OCI-LY1 (cell line): ENCODE measurements around the gene SEC16A.

ENCODE experiments used
- H2AFZ ChIP-seq: fragments of 200-600 bp; sonication (generic), shearing (Covaris generic); 2 replicates; pipeline ENCODE4 v1.6.0; 2014; ENCODE audit warnings: antibody characterized with exemption, mild to moderate bottlenecking, low read length
- H3F3A ChIP-seq: fragments of 200-600 bp; sonication (generic), shearing (Covaris generic); 2 replicates; pipeline ENCODE4 v1.6.0; 2014; ENCODE audit warnings: mild to moderate bottlenecking, antibody characterized with exemption, low read length, moderate library complexity; ENCODE audit not compliant: insufficient read depth
- H3K27ac ChIP-seq: fragments of 200-600 bp; sonication (generic); 2 replicates; pipeline ENCODE4 v1.5.1; 2014; ENCODE audit warnings: low read length, mixed run types, mild to moderate bottlenecking, low read depth; ENCODE audit not compliant: poor library complexity, severe bottlenecking
- H3K27me3 ChIP-seq: fragments of 200-600 bp; sonication (generic); 2 replicates; pipeline ENCODE4 v1.6.0; 2014; ENCODE audit warnings: antibody characterized with exemption, mild to moderate bottlenecking, low read length, moderate library complexity; ENCODE audit not compliant: insufficient read depth
- H3K36me3 ChIP-seq: fragments of 200-600 bp; sonication (generic); 2 replicates; pipeline ENCODE4 v1.6.1; 2014; ENCODE audit warnings: mild to moderate bottlenecking, antibody characterized with exemption, low read length, moderate library complexity, mixed read lengths; ENCODE audit not compliant: insufficient read depth
- H3K4me1 ChIP-seq: fragments of 200-600 bp; sonication (generic); 2 replicates; pipeline ENCODE4 v1.5.1; 2014; ENCODE audit warnings: mild to moderate bottlenecking, low read length, moderate library complexity; ENCODE audit not compliant: insufficient read depth, severe bottlenecking
- H3K4me2 ChIP-seq: fragments of 200-600 bp; sonication (generic), shearing (Covaris generic); 2 replicates; pipeline ENCODE4 v1.6.1; 2014; ENCODE audit warnings: low read length
- H3K4me3 ChIP-seq: fragments of 200-600 bp; sonication (generic); 2 replicates; pipeline ENCODE4 v1.5.1; 2014; ENCODE audit warnings: low read length, low read depth, mild to moderate bottlenecking, mixed read lengths; ENCODE audit not compliant: poor library complexity, severe bottlenecking
- H3K79me2 ChIP-seq: fragments of 200-600 bp; shearing (Covaris generic); 2 replicates; pipeline ENCODE4 v1.6.1; 2016; ENCODE audit warnings: mixed run types, low read length, mixed read lengths; ENCODE audit not compliant: insufficient read depth
- H3K9ac ChIP-seq: fragments of 200-600 bp; sonication (generic), shearing (Covaris generic); 2 replicates; pipeline ENCODE4 v1.6.1; 2014; ENCODE audit warnings: mild to moderate bottlenecking, low read length, mixed read lengths
- H3K9me2 ChIP-seq: fragments of 200-600 bp; sonication (generic), shearing (Covaris generic); 2 replicates; pipeline ENCODE4 v1.6.1; 2014; ENCODE audit warnings: low read depth, mild to moderate bottlenecking, low read length, mixed read lengths
- H3K9me3 ChIP-seq: fragments of 200-600 bp; shearing (Covaris generic); 2 replicates; pipeline ENCODE4 v1.6.1; 2014; ENCODE audit warnings: low read length, mixed read lengths
- H4K20me1 ChIP-seq: fragments of 200-600 bp; sonication (generic), shearing (Covaris generic); 2 replicates; pipeline ENCODE4 v1.6.0; 2016; ENCODE audit warnings: mild to moderate bottlenecking, low read length; ENCODE audit not compliant: insufficient read depth
- EZH2 ChIP-seq: fragments of 200-600 bp; sonication (generic), shearing (Covaris generic); IDR thresholded peaks from 2 replicates; pipeline ENCODE4 v1.8.0; 2017; ENCODE audit warnings: borderline replicate concordance, mixed run types, mild to moderate bottlenecking, antibody characterized with exemption, low read length, moderate library complexity, mixed read lengths
- TF ChIP-seq, protein P1 (sequence below): fragments of 200-600 bp; sonication (generic), shearing (Covaris generic); IDR thresholded peaks from 2 replicates; pipeline ENCODE4 v1.5.1; 2017; ENCODE audit warnings: mild to moderate bottlenecking, antibody characterized with exemption, low read length, moderate library complexity, mixed read lengths

Gene SEC16A

DNA sequence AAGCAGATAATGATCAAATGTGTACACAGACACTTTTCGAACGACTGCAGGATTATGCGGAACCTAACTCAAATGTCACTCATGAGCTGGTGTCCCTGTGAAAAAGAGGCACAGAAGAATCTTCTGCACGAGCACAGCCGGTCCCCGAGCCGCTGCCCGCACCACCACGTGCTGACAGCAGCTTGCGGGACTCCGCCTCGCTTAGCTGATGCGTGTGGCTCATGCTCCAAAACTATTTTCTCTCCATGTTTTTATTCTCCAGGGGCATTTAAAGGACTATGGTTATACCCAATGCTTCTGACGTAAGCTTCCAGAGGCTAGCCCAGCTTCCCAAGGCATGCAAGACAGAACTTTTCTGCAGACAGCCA lies 9.5 kb downstream of the SEC16A start:
- H3K27me3 ChIP-seq = no peaks in the 10 kb centered on the region
- no peak overlapping the region for H3K4me3 ChIP-seq
- H3K27ac ChIP-seq = no peak overlapping the region
- no peak overlapping the region for H2AFZ ChIP-seq
- peaks cover 94% of the 10 kb centered on the region for H3K36me3 ChIP-seq
- H3K79me2 ChIP-seq = peaks cover 4% of the 10 kb centered on the region
- no peaks in the 10 kb centered on the region for H4K20me1 ChIP-seq
- no peaks in the 10 kb centered on the region for H3F3A ChIP-seq
- no peaks in the 10 kb centered on the region for H3K9me2 ChIP-seq
- no peaks in the 10 kb centered on the region for H3K9me3 ChIP-seq
- H3K4me1 ChIP-seq = no peaks in the 10 kb centered on the region
- TF ChIP-seq, protein P1, sequence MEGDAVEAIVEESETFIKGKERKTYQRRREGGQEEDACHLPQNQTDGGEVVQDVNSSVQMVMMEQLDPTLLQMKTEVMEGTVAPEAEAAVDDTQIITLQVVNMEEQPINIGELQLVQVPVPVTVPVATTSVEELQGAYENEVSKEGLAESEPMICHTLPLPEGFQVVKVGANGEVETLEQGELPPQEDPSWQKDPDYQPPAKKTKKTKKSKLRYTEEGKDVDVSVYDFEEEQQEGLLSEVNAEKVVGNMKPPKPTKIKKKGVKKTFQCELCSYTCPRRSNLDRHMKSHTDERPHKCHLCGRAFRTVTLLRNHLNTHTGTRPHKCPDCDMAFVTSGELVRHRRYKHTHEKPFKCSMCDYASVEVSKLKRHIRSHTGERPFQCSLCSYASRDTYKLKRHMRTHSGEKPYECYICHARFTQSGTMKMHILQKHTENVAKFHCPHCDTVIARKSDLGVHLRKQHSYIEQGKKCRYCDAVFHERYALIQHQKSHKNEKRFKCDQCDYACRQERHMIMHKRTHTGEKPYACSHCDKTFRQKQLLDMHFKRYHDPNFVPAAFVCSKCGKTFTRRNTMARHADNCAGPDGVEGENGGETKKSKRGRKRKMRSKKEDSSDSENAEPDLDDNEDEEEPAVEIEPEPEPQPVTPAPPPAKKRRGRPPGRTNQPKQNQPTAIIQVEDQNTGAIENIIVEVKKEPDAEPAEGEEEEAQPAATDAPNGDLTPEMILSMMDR = no peak
- no peak overlapping the region for H3K4me2 ChIP-seq
- no peak overlapping the region for H3K9ac ChIP-seq

- Histone ChIP-seq H3K79me2 (no peaks in the 10 kb centered on the region), H3K9ac (no peak overlapping the region), H4K20me1 (no peaks in the 10 kb centered on the region), H3K4me1 (no peaks in the 10 kb centered on the region), H3K27me3 (no peaks in the 10 kb centered on the region), H3K9me2 (no peaks in the 10 kb centered on the region), H3K36me3 (peaks cover 98% of the 10 kb centered on the region), H3K27ac (no peak overlapping the region), H3K9me3 (no peaks in the 10 kb centered on the region), H2AFZ (no peak overlapping the region), H3K4me2 (no peak overlapping the region), H3K4me3 (no peak overlapping the region), H3F3A (no peaks in the 10 kb centered on the region)
- TF ChIP-seq, protein P1 = no peak
- TF ChIP-seq EZH2 = no peak
Measured at GRCh38 chr9:136472640-136473353, 10.0 kb downstream of the SEC16A start.

GRCh38 chr9:136471802-136472487 lies 10.9 kb downstream of the SEC16A start:
- no peaks in the 10 kb centered on the region for H3F3A ChIP-seq
- H2AFZ ChIP-seq = no peak overlapping the region
- H3K79me2 ChIP-seq = no peaks in the 10 kb centered on the region
- TF ChIP-seq, protein P1 = no peak
- TF ChIP-seq EZH2 = no peak
- H4K20me1 ChIP-seq = no peaks in the 10 kb centered on the region
- no peaks in the 10 kb centered on the region for H3K4me1 ChIP-seq
- no peak overlapping the region for H3K4me3 ChIP-seq
- no peak overlapping the region for H3K27ac ChIP-seq
- peaks cover 98% of the 10 kb centered on the region for H3K36me3 ChIP-seq
- no peak overlapping the region for H3K9ac ChIP-seq
- H3K4me2 ChIP-seq = no peak overlapping the region
- H3K9me3 ChIP-seq = no peaks in the 10 kb centered on the region
- H3K27me3 ChIP-seq = no peaks in the 10 kb centered on the region
- H3K9me2 ChIP-seq = no peaks in the 10 kb centered on the region
